H1 (cell line): ENCODE measurements around the gene ENPP1. TPM values are rescaled to one million over a fixed set of nuclear protein-coding genes. Genes with fewer than 3 reads are reported as not detected.

ENCODE experiments used
- CTCF ChIA-PET: fragments of 300-600 bp; sonication (Branson Sonifier 250); formaldehyde crosslinking; loops from one replicate; lab custom pipeline; 2021; ENCODE audit not compliant: partially characterized antibody; lab: Charles Lee
- POLR2A ChIA-PET: fragments of 300-600 bp; sonication (Branson Sonifier 250); formaldehyde crosslinking; loops from one replicate; lab custom pipeline; 2021; ENCODE audit warnings: inconsistent platforms; ENCODE audit not compliant: partially characterized antibody; lab: Charles Lee
- DNase-seq, 2 experiments: peaks; one replicate each; pipeline versions ENCODE4 v3.0.0 to v3.0.0-alpha.2; 2010 to 2022; ENCODE audit warnings: low spot score in 2 of 2, low read depth in 1 of 2, mixed read lengths in 1 of 2
- FAIRE-seq: peaks from 2 replicates; lab custom pipeline; 2011; peaks lifted over from hg19 to GRCh38; lab: Jason Lieb, UNC
- H2AFZ ChIP-seq: 2 replicates; pipeline ENCODE4 v1.8.1; 2012; ENCODE audit warnings: low read length, inconsistent platforms
- H2AK5ac ChIP-seq: 2 replicates; pipeline ENCODE4 v1.6.1; 2013; ENCODE audit warnings: low read depth, low read length
- H2BK120ac ChIP-seq: replicated peaks from 2 replicates; pipeline ENCODE3; 2013; ENCODE audit warnings: low read depth, low read length, inconsistent platforms
- H2BK12ac ChIP-seq: 2 replicates; pipeline ENCODE4 v1.6.1; 2013; ENCODE audit warnings: low read depth, low read length
- H2BK15ac ChIP-seq: 2 replicates; pipeline ENCODE4 v1.6.1; 2013; ENCODE audit warnings: low read length
- H2BK20ac ChIP-seq: 2 replicates; pipeline ENCODE4 v1.6.1; 2013; ENCODE audit warnings: low read length
- H2BK5ac ChIP-seq: 2 replicates; pipeline ENCODE4 v1.6.1; 2013; ENCODE audit warnings: low read depth, low read length
- H3K14ac ChIP-seq: 2 replicates; pipeline ENCODE4 v1.6.1; 2013; ENCODE audit warnings: inconsistent platforms; ENCODE audit not compliant: insufficient read length
- H3K18ac ChIP-seq: 2 replicates; pipeline ENCODE4 v1.6.1; 2013; ENCODE audit warnings: low read length; ENCODE audit errors: extremely low read depth
- H3K23ac ChIP-seq: 2 replicates; pipeline ENCODE4 v1.6.1; 2013; ENCODE audit warnings: inconsistent platforms; ENCODE audit not compliant: insufficient read length
- H3K23me2 ChIP-seq: 2 replicates; pipeline ENCODE4 v1.6.1; 2013; ENCODE audit warnings: low read depth, low read length
- H3K27ac ChIP-seq: 2 replicates; pipeline ENCODE4 v1.6.1; 2011; ENCODE audit warnings: low read depth, low read length, inconsistent platforms
- H3K27me3 ChIP-seq, 4 experiments: replicated peaks in 1 of 4; 1 replicate in 1 of 4; 2 replicates in 3 of 4; pipeline versions ENCODE4 v1.6.1 to v1.8.1; 2011 to 2013; ENCODE audit warnings: low read length in 3 of 4, mild to moderate bottlenecking in 3 of 4, inconsistent platforms in 2 of 4, mixed read lengths in 2 of 4, moderate library complexity in 1 of 4; ENCODE audit not compliant: control insufficient read depth in 3 of 4, insufficient read depth in 3 of 4; ENCODE audit errors: extremely low read depth in 1 of 4
- H3K36me3 ChIP-seq, 4 experiments: 2 replicates each; pipeline versions ENCODE4 v1.6.1 to v1.8.1; 2011 to 2013; ENCODE audit warnings: mild to moderate bottlenecking in 4 of 4, low read length in 3 of 4, moderate library complexity in 2 of 4, control low read depth in 1 of 4, inconsistent platforms in 1 of 4; ENCODE audit not compliant: insufficient read depth in 4 of 4, control insufficient read depth in 2 of 4
- H3K4ac ChIP-seq: replicated peaks from 2 replicates; pipeline ENCODE3; 2013; ENCODE audit warnings: low read length, low read depth, mixed read lengths, inconsistent platforms; ENCODE audit not compliant: insufficient read length
- H3K4me1 ChIP-seq, 4 experiments: replicated peaks in 1 of 4; 1 replicate in 1 of 4; 2 replicates in 3 of 4; pipeline versions ENCODE4 v1.6.1 to v1.8.1; 2011 to 2013; ENCODE audit warnings: low read length in 3 of 4, inconsistent platforms in 2 of 4, mixed read lengths in 1 of 4; ENCODE audit not compliant: insufficient read depth in 4 of 4, control insufficient read depth in 3 of 4
- H3K4me2 ChIP-seq, 2 experiments: 2 replicates each; pipeline versions ENCODE4 v1.6.1 to v1.8.1; 2011 to 2013; ENCODE audit warnings: low read depth in 2 of 2, low read length in 2 of 2, control low read depth in 1 of 2, inconsistent platforms in 1 of 2, mild to moderate bottlenecking in 1 of 2; ENCODE audit not compliant: insufficient read depth in 1 of 2
- H3K4me3 ChIP-seq, 4 experiments: fragments of 200-600, 300-600 bp in 1 of 4; sonication (generic), shearing (Covaris generic), sonication (Bioruptor Twin) in 1 of 4; 2 replicates each; pipeline versions ENCODE4 v1.5.1 to v1.8.1; 2011 to 2016; ENCODE audit warnings: low read length in 4 of 4, low read depth in 3 of 4, control low read depth in 2 of 4, inconsistent platforms in 2 of 4, mild to moderate bottlenecking in 2 of 4, mixed read lengths in 1 of 4, moderate library complexity in 1 of 4; ENCODE audit not compliant: insufficient read depth in 2 of 4; ENCODE audit errors: extremely low read depth in 1 of 4
- H3K56ac ChIP-seq: replicated peaks from 2 replicates; pipeline ENCODE3; 2013; ENCODE audit warnings: low read depth, mild to moderate bottlenecking, mixed read lengths, low read length, inconsistent platforms; ENCODE audit not compliant: insufficient read length
- H3K79me1 ChIP-seq: 2 replicates; pipeline ENCODE4 v1.6.1; 2013; ENCODE audit warnings: low read depth, low read length, control low read depth
- H3K79me2 ChIP-seq, 2 experiments: 2 replicates each; pipeline versions ENCODE4 v1.6.1 to v1.8.1; 2012 to 2013; ENCODE audit warnings: low read length in 2 of 2, mild to moderate bottlenecking in 2 of 2, inconsistent platforms in 1 of 2; ENCODE audit not compliant: insufficient read depth in 2 of 2, control insufficient read depth in 1 of 2
- H3K9ac ChIP-seq, 4 experiments: replicated peaks in 1 of 4; 1 replicate in 1 of 4; 2 replicates in 3 of 4; pipeline versions ENCODE4 v1.6.1 to v1.8.1; 2011 to 2013; ENCODE audit warnings: low read depth in 3 of 4, low read length in 3 of 4, control low read depth in 2 of 4, mild to moderate bottlenecking in 2 of 4, moderate library complexity in 2 of 4, inconsistent platforms in 1 of 4; ENCODE audit errors: extremely low read depth in 1 of 4
- H3K9me3 ChIP-seq, 2 experiments: 2 replicates each; pipeline versions ENCODE4 v1.6.1 to v1.8.1; 2012 to 2013; ENCODE audit warnings: mild to moderate bottlenecking in 2 of 2, moderate library complexity in 2 of 2, control low read depth in 1 of 2, inconsistent platforms in 1 of 2, low read depth in 1 of 2, low read length in 1 of 2, mixed read lengths in 1 of 2; ENCODE audit not compliant: insufficient read depth in 2 of 2
- H4K20me1 ChIP-seq, 2 experiments: replicated peaks in 1 of 2; 2 replicates each; pipeline versions ENCODE3 to v1.8.1; 2011 to 2013; ENCODE audit warnings: inconsistent platforms in 2 of 2, low read length in 2 of 2, mild to moderate bottlenecking in 1 of 2; ENCODE audit not compliant: insufficient read depth in 2 of 2, control insufficient read depth in 1 of 2
- H4K5ac ChIP-seq: 2 replicates; pipeline ENCODE4 v1.6.1; 2013; ENCODE audit warnings: low read length, low read depth, mixed read lengths, inconsistent platforms; ENCODE audit not compliant: insufficient read length
- H4K8ac ChIP-seq: 2 replicates; pipeline ENCODE4 v1.8.0; 2013; ENCODE audit warnings: mild to moderate bottlenecking, moderate library complexity, low read length, inconsistent platforms; ENCODE audit not compliant: insufficient read depth; ENCODE audit errors: extremely low read depth
- H4K91ac ChIP-seq: replicated peaks from 2 replicates; pipeline ENCODE3; 2013; ENCODE audit warnings: low read length, mixed read lengths, inconsistent platforms; ENCODE audit not compliant: insufficient read length
- BCL11A ChIP-seq, 2 experiments: IDR thresholded peaks; one replicate each; pipeline ENCODE4 v1.6.1; 2011; ENCODE audit warnings: low read depth in 2 of 2, low read length in 2 of 2, mild to moderate bottlenecking in 2 of 2
- CEBPB ChIP-seq: IDR thresholded peaks from 2 replicates; pipeline ENCODE4 v1.6.1; 2012; ENCODE audit warnings: low read depth, low read length
- CHD2 ChIP-seq: IDR thresholded peaks from 2 replicates; pipeline ENCODE4 v1.6.1; 2012; ENCODE audit warnings: low read length, improper control_type of control experiment
- CREB1 ChIP-seq: IDR thresholded peaks from 2 replicates; pipeline ENCODE4 v1.6.1; 2012; ENCODE audit warnings: inconsistent platforms
- EP300 ChIP-seq, 2 experiments: IDR thresholded peaks; 1 replicate in 1 of 2; 2 replicates in 1 of 2; pipeline ENCODE4 v1.6.1; 2011 to 2012; ENCODE audit warnings: low read depth in 2 of 2, low read length in 2 of 2, mild to moderate bottlenecking in 2 of 2, borderline replicate concordance in 1 of 2, inconsistent platforms in 1 of 2, moderate library complexity in 1 of 2
- GTF2F1 ChIP-seq: IDR thresholded peaks from 2 replicates; pipeline ENCODE4 v1.6.1; 2012; ENCODE audit warnings: low read depth, low read length, improper control_type of control experiment, borderline replicate concordance
- JUND ChIP-seq: IDR thresholded peaks from 2 replicates; pipeline ENCODE4 v1.6.1; 2011; ENCODE audit warnings: mild to moderate bottlenecking, improper control_type of control experiment, low read length
- MAFK ChIP-seq: IDR thresholded peaks from 2 replicates; pipeline ENCODE4 v1.6.1; 2012; ENCODE audit warnings: low read depth, mild to moderate bottlenecking, improper control_type of control experiment, low read length
- PHF8 ChIP-seq: fragments of 200-600 bp; sonication (generic); conservative IDR thresholded peaks from 2 replicates; pipeline ENCODE4 v1.7.1; 2012; ENCODE audit warnings: low read depth, mild to moderate bottlenecking, inconsistent platforms, low read length, moderate library complexity
- SIN3A ChIP-seq, 2 experiments: IDR thresholded peaks in 1 of 2; conservative IDR thresholded peaks in 1 of 2; 2 replicates each; pipeline ENCODE4 v1.6.1; 2011 to 2012; ENCODE audit warnings: low read length in 2 of 2, improper control_type of control experiment in 1 of 2, low read depth in 1 of 2, mild to moderate bottlenecking in 1 of 2
- SP4 ChIP-seq: IDR thresholded peaks from 2 replicates; pipeline ENCODE4 v1.6.1; 2012; ENCODE audit warnings: low read length, inconsistent platforms
- SUZ12 ChIP-seq: fragments of 200-600 bp; sonication (generic); IDR thresholded peaks from 2 replicates; pipeline ENCODE4 v1.6.1; 2012; ENCODE audit warnings: mild to moderate bottlenecking, inconsistent platforms, low read length, moderate library complexity, mixed read lengths
- TEAD4 ChIP-seq: IDR thresholded peaks from 2 replicates; pipeline ENCODE4 v1.6.1; 2012; ENCODE audit warnings: low read depth, low read length, inconsistent platforms, mixed read lengths
- WGBS, 2 experiments: shearing (Covaris generic) in 1 of 2; methylation state at CpG; one replicate each; pipeline versions ENCODE4 v1.1.6 to v1.1.7; 2013 to 2015; ENCODE audit warnings: low lambda C conversion rate in 2 of 2, mixed read lengths in 2 of 2, inconsistent platforms in 1 of 2, low coverage in 1 of 2, missing lambda C conversion rate in 1 of 2; ENCODE audit not compliant: insufficient replicate concordance in 2 of 2, insufficient coverage in 1 of 2, insufficient read length in 1 of 2; ENCODE audit errors: extremely low coverage in 1 of 2, missing lambda C conversion rate in 1 of 2; 5-methylcytosine and 5-hydroxymethylcytosine counted together
- polyA plus RNA-seq, 7 experiments: library from polyadenylated mRNA; depleted of rRNA in 3 of 7; stranded (reverse) in 5 of 7; unstranded in 2 of 7; fragments of >200 nt in 5 of 7; fragments of 200-250 nt in 2 of 7; gene quantifications; 1 replicate in 5 of 7; 2 replicates in 1 of 7; 4 replicates in 1 of 7; pipeline versions ENCODE4 v1.2.1 to v1.2.3, GENCODE V29; 2011 to 2013; ENCODE audit warnings: missing spikeins in 2 of 7, mixed read lengths in 2 of 7
- total RNA-seq: library from RNA; stranded (reverse); fragmentation: NEBNext Ultra II Directional; extraction: Animal tissue kit (Norgen Biotek cat#: 25700); gene quantifications from 2 replicates; pipeline ENCODE4 v1.2.1, GENCODE V29; 2021
- TF ChIP-seq, protein P1 (sequence below): IDR thresholded peaks from 2 replicates; pipeline ENCODE4 v1.6.1; 2012; ENCODE audit warnings: inconsistent platforms

The ENPP1 gene
- total and polyA plus RNA-seq, 2 of the 8 experiments (the other 6 are each of a cell fraction or from before 2014, with no cell fraction given) = 10.1 to 39.1 TPM

- H2BK5ac ChIP-seq = no peak overlapping the region
- no peak overlapping the region for H2BK20ac ChIP-seq
- peaks cover 0 to 4% (median 0%) of the 10 kb centered on the region in 4 experiments; a peak in 1 of 7 replicates for H3K4me1 ChIP-seq
- no peak overlapping the region for H3K9ac ChIP-seq
- H3K18ac ChIP-seq = no peak overlapping the region
- CTCF ChIA-PET = no interaction called here
- H3K27me3 ChIP-seq = 0 out of 7 replicates have a peak, but pooled peaks cover 0 to 3% (median 0%) of the 10 kb centered on the region in 4 experiments
- no peaks in the 10 kb centered on the region for H3K79me1 ChIP-seq
- no peaks in the 10 kb centered on the region for H4K20me1 ChIP-seq
- H3K23ac ChIP-seq = no peak overlapping the region
- H2BK12ac ChIP-seq = no peak overlapping the region
- H3K9me3 ChIP-seq = no peaks in the 10 kb centered on the region
- no peak overlapping the region for H2BK120ac ChIP-seq
- FAIRE-seq (no peak), DNase-seq (no peak)
- no peaks in the 10 kb centered on the region for H3K23me2 ChIP-seq
- H2AFZ ChIP-seq = no peak overlapping the region
- no peak overlapping the region for H3K56ac ChIP-seq
- 100% methylated on average over 2 of the region's 2 CpGs; no CpG with 5 or more reads in 1 of the 2 experiments for WGBS, 2 experiments
- no peaks in the 10 kb centered on the region for H3K36me3 ChIP-seq
- no peak overlapping the region for H2AK5ac ChIP-seq
- no peak overlapping the region for H4K5ac ChIP-seq
- H4K91ac ChIP-seq = no peak overlapping the region
- no peak for TF ChIP-seq TEAD4
- no peak for TF ChIP-seq CREB1
- TF ChIP-seq PHF8 = no peak
- TF ChIP-seq, protein P1, sequence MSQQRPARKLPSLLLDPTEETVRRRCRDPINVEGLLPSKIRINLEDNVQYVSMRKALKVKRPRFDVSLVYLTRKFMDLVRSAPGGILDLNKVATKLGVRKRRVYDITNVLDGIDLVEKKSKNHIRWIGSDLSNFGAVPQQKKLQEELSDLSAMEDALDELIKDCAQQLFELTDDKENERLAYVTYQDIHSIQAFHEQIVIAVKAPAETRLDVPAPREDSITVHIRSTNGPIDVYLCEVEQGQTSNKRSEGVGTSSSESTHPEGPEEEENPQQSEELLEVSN = no peak
- TF ChIP-seq CHD2 = no peak
- TF ChIP-seq JUND = no peak
- no peak for TF ChIP-seq BCL11A (IDR thresholded peaks at IDR 0.05; ENCODE audit: low read depth in 2 of 2, low read length in 2 of 2)
- TF ChIP-seq SP4 = no peak
- no peak for TF ChIP-seq SIN3A (conservative IDR thresholded peaks at IDR 0.05 in 1 of 2, IDR thresholded peaks at IDR 0.05 in 1 of 2; ENCODE audit: low read depth in 1 of 2, low read length in 2 of 2)
- TF ChIP-seq CEBPB = no peak
- TF ChIP-seq EP300 (IDR thresholded peaks at IDR 0.05; ENCODE audit: borderline replicate concordance in 1 of 2, low read depth in 2 of 2, low read length in 2 of 2) = no peak
- no peak for TF ChIP-seq MAFK
- TF ChIP-seq SUZ12 = no peak
- no peak for TF ChIP-seq GTF2F1
- no peak overlapping the region for H2BK15ac ChIP-seq
- H4K8ac ChIP-seq = no peak overlapping the region
- POLR2A ChIA-PET = no interaction called here
- H3K14ac ChIP-seq = no peak overlapping the region
- H3K4ac ChIP-seq = no peak overlapping the region
- H3K4me3 ChIP-seq = no peak overlapping the region
- no peaks in the 10 kb centered on the region for H3K79me2 ChIP-seq
- H3K4me2 ChIP-seq = no peak overlapping the region
- no peak overlapping the region for H3K27ac ChIP-seq
Observed at GRCh38 chr6:131776985-131777384, 30.8 kb upstream of the ENPP1 start.
